ENCODE data around the gene AP1M1.
A peak's percentile ranks its signal among the peaks of the same experiment; 100 is the strongest.

The AP1M1 gene

DNA sequence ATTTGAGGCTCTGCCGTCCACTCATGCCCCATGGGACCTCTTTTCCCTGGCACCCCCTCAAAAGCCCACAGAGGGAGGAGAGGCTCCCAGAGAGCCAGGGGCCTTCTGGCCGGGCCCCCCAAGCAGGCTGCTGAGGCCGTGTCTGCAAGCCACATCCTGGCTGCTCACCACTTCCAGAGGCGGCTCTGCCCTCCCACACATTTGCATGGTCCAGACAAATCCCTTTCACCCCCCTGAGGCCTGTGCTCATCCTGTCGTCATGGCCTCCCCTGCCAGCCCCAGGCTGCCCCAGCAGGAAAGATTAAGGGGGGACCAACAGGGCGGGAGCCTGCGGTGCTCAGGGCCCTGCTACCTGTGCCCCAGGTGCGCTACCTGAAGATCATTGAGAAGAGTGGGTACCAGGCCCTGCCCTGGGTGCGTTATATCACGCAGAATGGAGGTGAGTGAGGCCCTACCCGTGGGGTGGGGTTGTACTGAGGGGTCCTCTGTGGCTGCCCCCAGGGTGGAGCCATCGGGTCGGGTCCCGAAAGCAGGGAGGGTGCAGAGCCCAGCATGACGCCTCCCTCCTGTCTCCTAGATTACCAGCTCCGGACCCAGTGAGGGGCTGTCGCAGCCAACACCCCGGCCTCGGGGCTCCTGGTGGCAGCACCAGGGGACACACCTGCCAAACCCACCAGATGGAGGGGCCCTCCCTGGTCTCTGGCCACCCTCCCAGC is 36.3 kb downstream of the AP1M1 start:
- DNase-seq = no peak

DNA sequence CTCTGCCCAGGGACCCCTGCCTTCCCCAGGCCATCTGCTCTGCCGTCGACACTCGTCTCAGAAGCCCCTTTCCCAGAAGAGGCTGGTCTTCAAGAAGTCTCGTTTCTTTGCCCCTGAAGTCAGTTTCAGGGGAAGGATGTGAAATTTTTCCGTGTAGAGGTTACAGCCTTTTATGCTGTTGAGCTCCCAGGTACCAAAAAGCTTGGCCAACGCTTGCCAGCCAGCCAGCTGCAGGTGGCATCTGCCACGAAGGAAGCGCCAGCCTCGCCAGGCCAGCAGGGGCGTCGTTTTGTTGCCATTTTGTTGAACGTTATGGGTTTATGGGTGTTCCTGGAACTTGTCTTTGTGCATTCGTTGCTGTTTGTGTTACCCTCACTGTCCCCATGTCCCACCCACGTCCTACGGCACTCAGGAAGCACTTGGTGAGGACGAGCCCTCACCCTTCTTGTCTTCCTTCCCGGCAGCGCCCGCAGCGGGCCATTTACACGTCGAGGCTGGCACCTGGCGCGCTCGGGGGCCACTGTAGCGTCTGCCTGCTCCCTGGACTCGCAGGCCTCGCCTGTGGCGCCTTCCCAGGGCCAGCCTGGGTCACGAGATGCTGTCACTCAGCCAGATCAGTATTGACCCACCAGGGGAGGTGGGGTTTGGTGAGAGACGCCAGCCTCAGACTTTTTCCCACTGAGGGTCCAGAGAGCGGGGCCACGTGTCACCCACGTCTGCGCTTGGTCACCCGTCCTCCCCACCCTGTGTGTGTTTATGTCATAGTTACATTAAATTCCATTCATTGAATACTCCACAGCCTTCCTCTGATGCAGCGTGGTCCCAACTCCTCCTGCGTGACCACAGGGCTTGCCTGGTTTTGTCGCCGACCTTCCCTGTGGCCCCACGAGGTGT is 37.1 kb downstream of the AP1M1 start:
- no peak for DNase-seq

DNA sequence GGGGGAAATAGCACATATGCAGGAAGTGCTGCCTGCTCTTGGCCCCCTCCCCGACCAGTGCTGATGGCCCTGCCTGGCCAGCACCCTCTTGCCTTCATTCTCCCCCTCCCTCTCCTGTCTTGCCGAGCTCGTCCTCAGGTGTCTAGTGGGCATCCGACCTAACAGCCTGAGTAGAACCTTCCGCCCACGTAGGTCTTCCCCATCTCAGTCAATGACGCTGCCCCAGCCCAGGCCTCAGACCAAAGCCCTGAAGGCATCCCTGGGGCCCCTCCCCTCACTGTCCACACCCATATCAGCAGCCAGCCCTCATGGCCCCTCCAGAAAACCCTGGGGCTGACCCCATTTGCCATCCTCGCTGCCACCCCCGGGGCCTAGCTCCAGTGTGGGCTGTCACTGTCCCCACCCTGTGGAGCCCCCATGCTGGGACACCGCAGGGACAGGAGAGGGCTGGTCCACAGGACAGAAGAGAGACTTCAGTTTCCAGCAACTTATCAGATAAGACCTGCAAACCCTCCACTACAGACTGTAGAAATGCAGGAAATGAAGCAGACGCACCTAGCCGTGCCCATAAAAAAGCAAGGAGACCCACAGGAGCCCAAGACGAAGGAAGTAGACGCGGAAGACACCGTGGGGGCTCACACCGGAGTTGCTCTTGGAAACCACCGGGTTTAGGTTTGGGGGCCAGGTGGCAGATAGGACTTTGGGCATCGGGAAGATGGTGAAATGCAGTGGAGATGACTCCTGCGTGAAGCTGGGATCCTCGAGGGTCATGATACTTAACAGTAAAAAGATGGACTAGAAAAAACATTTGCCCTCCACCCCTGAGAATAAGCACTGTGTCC is 38.3 kb downstream of the AP1M1 start:
- DNase-seq = no peak

DNA sequence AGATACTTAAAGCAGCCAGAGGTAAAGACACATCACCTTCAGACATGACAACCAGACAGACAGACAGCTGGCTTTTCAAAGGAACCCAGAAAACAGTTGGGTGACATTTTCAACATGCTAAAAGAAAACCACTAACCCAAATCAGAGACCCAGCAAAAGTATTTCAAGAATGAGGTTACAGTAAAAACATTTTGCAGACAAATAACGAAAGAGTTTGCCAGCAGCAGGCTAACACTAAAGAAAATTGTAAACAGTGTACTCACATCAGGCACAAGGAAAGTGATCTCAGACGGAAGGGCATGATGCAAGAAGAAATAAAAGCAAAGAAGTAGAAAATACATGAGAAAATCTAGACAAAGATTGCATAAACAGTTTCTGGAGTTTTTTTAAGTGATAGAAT is 46.4 kb downstream of the AP1M1 start:
- DNase-seq = no peak

DNA sequence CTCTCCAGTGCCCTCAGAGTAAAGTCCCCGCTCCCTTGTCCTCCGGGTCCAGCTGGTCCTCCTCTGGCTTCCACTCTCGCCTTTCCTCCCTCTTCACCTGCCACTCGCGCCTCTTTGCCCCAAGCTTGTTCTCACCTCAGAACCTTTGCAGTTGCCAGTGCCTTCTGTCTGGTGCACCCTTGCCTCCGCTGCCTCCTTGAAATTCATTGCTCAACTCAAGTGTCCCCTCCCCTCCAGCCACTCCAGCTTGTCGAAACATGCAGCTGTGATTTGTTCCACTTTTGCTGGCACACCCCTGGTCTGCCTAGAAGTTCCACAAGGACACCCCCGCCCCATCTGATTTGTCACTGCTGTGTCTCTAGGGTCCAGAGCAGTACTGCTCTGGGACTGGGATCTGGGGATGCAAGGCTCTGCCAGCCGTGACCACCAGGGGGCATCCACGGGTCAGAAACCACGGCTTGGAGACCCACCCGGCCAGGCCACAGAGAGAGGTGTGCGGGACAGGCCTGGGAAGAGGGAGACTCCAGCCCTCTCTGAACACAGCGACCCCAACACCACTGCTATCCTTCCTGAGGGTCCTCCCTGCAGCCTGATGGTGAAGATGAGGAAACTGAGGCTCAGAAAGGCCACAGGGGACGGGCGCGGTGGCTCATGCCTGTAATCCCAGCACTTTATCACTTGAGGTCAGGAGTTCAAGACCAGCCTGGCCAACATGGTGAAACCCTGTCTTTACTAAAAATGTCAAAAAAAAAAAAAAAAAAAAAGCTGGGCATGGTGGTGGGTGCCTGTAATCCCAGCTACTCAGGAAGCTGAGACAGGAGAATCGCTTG is 49.9 kb downstream of the AP1M1 start:
- DNase-seq = peak; percentile 17

DNA sequence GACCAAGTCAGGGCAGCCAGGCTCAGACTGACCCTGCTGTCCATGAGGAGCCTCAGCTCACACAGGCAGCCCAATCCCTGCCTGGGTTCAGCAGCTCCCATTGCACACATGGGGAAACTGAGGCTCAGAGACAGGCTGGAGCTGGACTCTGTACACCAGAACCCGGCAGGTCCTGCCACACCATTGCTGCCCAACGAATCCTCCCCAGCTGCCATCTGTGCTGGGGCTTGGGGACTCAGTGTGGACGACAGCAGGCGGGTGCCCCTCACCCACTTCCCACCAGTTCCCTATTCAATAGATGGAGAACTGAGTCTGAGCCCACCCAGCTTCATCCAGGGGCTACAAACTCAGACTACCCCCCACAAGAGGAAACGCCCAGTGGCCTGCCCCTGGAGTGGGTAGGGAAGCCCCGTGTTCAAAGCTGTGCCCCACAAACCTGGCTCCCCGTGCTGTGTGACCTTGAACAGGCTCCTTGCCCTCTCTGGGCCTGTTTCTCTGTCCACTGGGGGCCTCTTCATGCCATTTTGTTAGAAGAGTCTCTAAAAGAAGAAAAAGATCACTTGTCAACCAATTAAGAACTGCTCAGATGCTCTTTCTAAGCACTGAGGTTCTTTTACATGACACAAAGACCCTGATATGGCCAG is 50.8 kb downstream of the AP1M1 start:
- DNase-seq = no peak

DNA sequence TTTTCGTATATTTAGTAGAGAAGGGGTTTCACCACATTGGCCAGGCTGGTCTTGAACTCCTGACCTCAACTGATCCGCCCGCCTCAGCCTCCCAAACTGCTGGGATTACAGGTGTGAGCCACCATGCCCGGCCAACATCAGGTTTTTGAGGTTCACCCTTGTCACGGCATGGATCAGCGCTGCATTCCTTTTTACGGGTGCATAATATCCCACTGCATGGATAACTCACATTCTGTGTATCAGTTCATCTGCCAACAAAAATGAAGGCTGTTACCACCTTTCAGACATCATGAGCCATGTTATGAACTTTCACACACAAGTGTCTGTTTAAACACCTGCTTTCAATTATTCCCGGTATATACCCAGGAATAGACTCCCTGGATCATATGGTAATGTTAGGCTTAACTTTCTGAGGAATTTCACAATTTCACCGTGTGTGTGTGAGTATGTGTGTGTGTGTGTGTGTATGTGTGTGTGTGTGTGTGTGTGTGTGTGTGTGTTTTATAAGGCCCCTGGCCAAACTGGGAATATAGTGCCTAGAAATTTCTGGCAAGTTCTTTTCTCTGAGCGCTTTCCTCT is 52.2 kb downstream of the AP1M1 start:
- DNase-seq = no peak

DNA sequence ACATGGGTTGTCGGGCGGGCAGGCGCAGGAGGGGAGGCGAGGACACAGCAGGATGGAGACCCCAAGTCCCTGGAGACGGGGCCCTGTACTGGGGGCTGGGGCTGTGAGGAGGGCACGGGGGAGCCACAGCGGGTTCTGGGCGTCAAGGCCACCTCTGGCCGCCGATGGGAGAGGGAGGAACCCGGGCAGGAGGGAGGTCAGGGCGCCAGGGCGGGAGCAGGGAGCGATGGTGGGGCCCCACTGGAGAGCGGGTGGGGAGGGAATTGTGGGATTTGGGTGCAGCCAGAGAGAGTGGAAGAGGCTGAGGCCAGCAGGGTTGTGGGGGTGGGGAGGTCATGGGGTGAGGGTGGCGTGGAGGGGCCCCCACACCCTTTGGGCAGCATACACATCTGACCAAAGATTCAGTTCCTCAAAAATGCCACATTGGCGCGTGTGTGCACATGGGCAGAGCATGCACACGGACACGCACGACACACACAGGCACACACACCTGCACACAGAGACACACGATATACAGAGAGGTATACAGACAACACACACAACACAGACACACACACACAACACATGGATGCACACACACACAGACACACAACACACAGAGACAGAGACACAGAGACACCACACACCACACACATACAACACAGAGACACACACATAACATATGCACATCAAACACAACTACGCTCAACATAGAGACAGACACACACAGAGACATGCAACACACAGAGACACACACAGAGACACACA is 54.9 kb downstream of the AP1M1 start:
- DNase-seq = no peak

DNA sequence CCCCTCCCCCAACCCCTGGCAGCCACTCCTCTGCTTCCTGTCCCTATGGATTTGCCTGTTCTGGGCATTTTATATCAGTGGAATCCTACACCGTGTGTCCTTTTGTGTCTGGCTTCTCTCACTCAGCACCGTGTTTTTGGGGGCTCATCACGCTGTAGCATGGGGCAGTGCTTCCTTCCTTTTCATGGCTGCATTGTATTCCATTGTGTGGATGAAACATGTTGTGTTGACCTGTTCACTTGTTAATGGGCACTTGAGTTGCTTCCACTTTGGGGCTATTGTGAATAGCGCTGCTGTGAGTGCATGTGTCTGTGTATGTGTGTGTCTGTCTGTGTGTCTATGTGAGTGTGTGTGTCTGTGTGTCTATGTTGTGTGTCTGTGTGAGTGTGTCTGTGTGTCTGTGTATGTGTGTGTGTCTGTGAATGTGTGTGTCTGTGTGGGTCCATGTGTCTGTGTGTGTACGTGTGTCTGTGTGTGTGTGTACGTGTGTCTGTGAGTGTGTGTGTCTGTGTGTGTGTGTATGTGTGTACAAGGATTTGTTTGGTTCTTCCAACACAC is 57.2 kb downstream of the AP1M1 start:
- no peak for DNase-seq

DNA sequence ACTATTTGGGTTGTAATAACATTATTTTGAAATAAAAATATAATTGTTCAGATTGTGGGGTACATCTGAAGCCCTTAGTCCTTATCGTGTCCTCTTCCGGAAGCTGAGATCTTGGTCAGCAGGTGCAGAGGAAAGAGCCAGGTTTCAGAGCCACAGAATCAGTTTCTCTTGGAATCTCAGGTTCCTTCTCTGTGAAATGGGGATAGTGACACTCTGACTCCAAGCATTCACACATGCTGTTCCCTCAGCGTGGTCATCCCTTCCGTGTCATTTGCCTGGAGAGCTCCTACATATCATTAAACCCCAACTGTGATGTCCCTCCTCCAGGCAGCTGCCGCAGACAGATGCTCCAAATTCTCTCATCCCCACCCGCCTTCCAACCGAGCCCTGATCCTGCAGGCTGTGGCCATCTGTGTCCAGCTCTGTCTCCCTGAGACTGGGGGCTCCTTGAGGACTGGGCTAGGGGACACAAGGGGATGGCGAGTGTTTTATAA is 59.8 kb downstream of the AP1M1 start:
- DNase-seq = no peak

DNA sequence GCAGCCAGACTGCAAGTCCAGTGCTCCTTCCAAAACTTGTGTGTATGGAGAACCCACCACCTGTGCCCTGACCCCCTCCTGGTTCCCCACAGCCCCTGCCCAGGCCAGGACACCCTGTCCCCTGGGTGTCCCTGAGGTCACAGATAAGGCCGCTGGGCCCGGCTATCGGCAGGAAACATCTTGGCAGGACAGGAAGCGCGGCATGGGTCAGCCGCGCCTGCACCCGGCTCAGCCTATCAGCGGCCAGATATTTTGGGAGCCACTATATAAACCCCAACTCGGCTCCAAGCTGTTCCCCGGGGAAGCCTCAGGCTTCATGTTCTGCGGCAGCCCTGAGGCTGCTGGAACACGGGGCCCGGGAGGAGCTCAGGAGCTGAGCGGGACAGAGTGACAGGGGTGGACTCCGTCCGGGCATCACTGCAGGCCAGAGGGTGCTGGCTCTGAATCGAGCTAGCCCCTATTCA is 60.8 kb downstream of the AP1M1 start:
- DNase-seq = no peak

DNA sequence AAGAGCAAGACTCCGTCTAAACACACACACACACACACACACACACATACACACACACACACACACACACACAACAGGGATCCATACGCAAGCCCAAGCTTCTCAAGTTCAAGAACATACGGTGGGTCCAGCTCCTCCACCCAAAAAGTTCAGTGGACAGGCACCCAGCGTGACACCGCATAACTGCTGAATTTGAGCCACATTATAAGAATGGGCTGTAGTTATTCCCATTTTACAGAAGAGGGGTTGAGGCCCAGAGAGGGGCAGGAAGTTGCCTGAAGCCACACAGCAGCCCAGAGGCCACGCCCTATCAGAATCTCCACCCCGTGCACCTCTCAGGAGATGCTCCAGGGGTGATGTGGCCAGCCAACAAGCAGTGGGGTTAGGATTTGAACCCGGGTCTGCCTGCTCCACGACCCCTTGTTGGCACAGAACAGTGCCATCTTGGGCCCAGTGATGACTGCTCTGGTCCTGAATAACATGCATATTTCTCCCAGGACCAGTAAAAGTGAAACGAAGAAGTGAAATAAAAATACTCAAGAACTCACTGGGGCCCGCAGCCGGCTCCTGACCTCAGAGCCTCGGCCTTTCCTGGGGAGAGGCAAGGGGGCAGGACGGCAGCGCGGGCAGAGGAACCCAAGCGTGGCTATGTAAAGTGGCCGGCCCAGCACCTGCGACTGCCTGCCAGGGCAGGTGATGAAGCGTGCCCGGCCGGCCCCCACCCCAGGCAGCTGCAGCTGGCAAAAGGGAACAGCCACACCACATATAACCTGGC is 61.9 kb downstream of the AP1M1 start:
- no peak for DNase-seq

DNA sequence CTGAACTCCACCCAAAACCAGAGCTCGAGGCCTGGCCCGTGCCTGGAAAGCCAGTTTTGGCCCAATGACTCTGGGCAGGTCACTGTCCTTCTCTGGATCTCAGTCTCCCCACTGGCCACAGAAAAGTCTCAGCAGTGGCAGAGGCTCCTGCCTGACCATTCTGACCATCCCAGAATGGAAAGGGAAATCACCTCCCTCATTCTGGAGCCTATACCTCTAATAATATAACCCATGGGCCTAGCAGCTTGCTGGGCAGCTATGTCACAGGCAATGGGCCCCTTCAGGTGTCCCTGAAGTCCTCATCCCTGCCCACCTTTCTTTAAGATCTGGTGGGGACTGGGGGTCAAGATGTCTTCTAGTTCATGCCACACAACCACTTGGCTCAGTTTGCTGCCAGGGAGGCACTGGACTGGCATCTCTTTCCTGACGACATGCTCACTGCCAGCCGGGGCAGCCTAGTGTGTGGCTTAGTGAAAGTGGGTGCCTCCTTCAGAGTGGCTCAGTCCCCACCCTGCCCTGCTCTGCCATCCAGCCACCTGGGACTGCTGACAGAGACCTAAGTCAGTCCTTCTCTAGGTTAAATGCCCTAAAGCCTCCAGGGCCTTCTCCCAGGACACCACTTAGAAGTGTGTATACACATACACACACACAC is 62.6 kb downstream of the AP1M1 start:
- DNase-seq = no peak

DNA sequence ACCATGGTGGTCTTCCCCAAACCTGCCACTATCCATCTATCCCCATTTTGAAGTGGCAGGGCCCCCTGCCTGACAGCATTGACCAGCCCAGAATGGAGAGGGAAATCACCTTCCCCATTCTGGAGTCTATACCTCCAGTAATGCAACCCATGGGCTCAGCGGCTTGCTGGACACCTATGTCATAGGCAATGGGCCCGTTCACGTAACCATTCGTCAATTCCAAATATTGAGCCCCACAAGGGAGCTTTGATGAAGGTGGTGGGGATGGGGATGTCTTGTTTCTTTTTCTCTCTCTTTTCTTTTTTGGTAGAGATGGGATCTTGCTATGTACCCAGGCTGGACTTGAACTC is 63.1 kb downstream of the AP1M1 start:
- no peak for DNase-seq

DNA sequence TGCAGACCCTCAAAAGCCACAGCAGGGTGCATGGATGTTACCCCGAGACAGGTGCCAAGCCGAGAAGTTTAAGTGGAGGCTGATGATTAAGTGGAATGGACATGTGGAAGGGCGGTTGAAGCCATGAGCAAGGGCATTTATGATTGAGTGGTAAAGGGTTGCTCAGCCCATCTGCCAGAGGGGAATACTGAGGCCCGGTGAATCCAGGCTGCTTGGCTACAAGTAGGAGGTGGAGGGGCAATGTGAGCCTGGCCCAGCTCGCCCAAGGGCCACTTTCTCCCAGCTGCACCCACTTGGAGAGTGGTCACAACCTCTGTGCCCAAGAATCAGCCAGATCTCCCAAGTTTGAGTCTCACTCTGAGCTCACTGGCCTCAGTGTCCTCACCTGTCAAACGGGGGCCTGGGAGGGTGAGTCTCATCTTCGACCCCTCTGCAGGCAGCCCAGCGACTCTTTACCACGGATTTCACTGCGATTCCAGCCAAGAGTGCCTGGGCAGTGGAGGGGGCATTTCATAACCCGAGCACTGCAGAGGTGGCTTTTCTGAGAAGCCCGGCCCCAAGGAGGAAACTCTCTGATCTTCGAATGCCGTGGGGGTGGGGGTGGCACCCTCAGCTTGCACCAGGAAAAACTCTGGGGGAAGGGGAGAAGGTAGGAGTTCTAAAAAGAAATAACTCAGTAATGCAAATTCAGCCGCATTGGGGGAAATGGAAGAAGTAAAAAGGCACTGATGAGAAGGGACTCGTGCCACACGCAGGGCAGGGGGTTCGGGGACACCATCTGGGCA is 64.1 kb downstream of the AP1M1 start:
- DNase-seq = no peak

DNA sequence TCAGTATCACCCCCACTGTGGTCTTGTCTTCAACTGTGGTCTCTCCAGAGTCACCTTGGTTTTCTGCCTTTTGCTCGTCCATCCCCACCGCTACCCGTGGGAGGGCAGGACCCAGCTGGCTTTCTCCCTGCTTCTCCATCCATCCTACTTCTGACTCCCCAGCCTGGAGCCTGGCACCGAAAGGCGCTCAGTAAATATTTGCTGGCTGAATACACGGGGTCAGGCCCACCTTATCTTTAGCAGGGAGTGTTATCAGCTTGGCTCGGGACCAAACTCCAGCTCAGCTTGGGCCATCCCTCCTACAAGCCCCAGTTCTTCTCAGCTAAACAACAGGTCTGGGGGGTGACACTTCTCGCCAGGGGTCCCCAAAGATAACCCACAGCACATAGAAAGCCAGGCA is 64.9 kb downstream of the AP1M1 start:
- no peak for DNase-seq

DNA sequence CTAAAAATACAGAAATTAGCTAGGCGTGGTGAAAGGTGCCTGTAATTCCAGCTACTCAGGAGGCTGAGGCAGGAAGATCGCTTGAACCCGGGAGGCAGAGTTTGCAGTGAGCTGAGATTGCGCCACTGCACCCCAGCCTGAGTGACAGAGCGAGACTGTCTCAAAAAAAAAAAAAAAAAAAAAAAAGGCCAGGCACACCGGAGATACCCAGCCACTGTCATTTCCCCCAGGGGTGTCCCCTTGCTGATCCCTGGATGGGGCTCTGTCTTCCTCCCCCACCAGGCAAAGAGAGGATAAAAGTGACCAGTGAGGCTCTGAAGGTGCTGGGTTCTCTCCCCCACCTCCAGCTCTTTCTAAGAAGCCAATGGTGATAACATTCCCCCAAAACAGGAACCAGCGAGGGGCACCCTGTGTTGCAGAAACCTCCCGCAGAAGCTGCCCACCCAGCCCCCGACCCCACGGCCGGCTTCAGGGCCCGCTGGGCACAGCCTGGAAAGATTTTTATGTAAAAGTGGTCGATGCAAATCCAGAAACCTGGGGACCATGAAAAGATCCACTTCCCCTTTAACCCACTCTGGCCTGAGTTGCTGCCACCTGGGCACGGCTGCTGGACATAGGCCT is 65.5 kb downstream of the AP1M1 start:
- DNase-seq = no peak

DNA sequence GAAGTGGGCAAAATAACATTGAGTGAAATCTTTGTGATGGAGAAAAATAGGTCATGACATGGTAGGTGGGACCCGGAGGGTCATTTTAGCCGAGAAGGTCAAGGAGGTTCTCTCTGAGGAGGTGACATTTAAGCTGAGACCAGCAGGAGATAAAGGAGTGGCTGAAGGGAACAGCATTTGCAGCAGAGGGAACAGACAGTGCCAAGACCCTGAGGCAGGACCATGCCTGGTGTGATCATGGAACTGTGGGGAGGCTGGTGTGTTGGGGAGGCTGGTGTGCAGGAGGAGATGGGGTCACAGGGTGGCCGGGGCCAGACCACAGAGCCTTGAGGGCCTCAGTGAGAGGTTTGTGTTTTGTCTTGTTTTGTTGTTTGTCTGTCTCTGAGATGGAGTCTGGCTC is 67.5 kb downstream of the AP1M1 start:
- no peak for DNase-seq
